ENCODE results near the gene KYNU.

DNA sequence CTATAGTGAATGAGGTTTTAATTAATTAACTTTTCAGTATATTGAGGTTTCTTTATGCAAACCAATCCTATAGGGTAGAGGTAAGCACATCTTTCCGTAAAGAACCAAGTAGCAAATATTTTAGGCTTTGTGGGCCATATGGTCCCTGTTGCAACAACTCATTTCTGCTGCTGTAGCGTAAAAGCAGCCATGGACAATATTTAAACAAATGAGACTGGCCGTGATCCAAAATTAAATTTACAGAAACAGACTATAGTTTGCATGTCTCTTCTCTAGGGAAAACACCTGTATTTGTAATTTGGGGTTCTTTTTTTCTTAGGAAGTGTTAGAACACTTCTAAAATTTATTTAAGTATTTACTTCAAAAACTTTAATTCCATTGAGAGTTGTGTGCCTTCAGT, 104.3 kb downstream of the KYNU start:
- TF ChIP-seq RNF2 (IDR thresholded peaks at IDR 0.05) = no peak
- TF ChIP-seq CTCF (IDR thresholded peaks at IDR 0.05 in 2 of 3, conservative IDR thresholded peaks at IDR 0.05 in 1 of 3; ENCODE audit: insufficient read depth in 2 of 3, low read depth in 1 of 3, low read length in 3 of 3) = no peak
- no peak for TF ChIP-seq PRMT5 (CRISPR knock-in tag; IDR thresholded peaks at IDR 0.05)
- TF ChIP-seq, protein P1, sequence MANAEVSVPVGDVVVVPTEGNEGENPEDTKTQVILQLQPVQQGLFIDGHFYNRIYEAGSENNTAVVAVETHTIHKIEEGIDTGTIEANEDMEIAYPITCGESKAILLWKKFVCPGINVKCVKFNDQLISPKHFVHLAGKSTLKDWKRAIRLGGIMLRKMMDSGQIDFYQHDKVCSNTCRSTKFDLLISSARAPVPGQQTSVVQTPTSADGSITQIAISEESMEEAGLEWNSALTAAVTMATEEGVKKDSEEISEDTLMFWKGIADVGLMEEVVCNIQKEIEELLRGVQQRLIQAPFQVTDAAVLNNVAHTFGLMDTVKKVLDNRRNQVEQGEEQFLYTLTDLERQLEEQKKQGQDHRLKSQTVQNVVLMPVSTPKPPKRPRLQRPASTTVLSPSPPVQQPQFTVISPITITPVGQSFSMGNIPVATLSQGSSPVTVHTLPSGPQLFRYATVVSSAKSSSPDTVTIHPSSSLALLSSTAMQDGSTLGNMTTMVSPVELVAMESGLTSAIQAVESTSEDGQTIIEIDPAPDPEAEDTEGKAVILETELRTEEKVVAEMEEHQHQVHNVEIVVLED (CRISPR knock-in tag; IDR thresholded peaks at IDR 0.05) = no peak

Data from K562 (cell line).